ENCODE measurements around the gene AGBL3. TPM values are rescaled to one million over a fixed set of nuclear protein-coding genes. Genes with fewer than 3 reads are reported as not detected.

The AGBL3 gene
- total and polyA plus RNA-seq, 9 of the 15 experiments (the other 6 are each of a cell fraction or from before 2014, with no cell fraction given) = 0.54 to 2.9 (median 1.7) TPM

- no peaks in the 10 kb centered on the region for H3K9me3 ChIP-seq (replicated peaks; ENCODE audit: control insufficient read depth, insufficient read depth, low read depth, low read length)
- peaks cover 0 to 11% of the 10 kb centered on the region in 2 experiments; a peak in 3 of 5 replicates for H3K4me1 ChIP-seq (replicated peaks in 1 of 2; ENCODE audit: control insufficient read depth in 2 of 2, insufficient read depth in 2 of 2, low read length in 2 of 2)
- 11% methylated on average over 6 of the region's 6 CpGs for whole genome bisulfite sequencing (ENCODE audit: insufficient coverage, low coverage, missing lambda C conversion rate)
- H3K9me1 ChIP-seq (ENCODE audit: control insufficient read depth, insufficient read depth, low read length) = no peaks in the 10 kb centered on the region
- H3K36me3 ChIP-seq (ENCODE audit: control insufficient read depth, insufficient read depth, low read length) = no peaks in the 10 kb centered on the region
- DNase-seq (ENCODE audit: extremely low read depth in 1 of 4, low spot score in 3 of 4) (peak in 2 of 4 experiments; percentile 14 to 17), FAIRE-seq (no peak), ATAC-seq (peak; percentile 57)
- ChIA-PET CTCF (ENCODE audit: low intra/inter-chr PET ratio) (no interaction called here), POLR2A (interaction anchor here (0.7 to 2.1 kb wide), 10 partner anchors 11 to 133 kb away, joined by 3 to 11 read pairs (median 4); partner anchors contain the start of gene CYREN)
- no peaks in the 10 kb centered on the region for H3K27me3 ChIP-seq (ENCODE audit: control insufficient read depth in 2 of 2, insufficient read depth in 2 of 2, low read length in 2 of 2)
- no peaks in the 10 kb centered on the region for H4K20me1 ChIP-seq (replicated peaks; ENCODE audit: control insufficient read depth, insufficient read depth, low read length)
- H2AFZ ChIP-seq (ENCODE audit: low read depth, low read length) = peak overlapping the region; percentile 89
- peak overlapping the region; percentile 58; the same call in 2 of the 3 replicates for H3K27ac ChIP-seq (ENCODE audit: extremely low read depth, low read depth, low read length)
- intact Hi-C loops (cut with micrococcal nuclease) = no loop called here
- peak overlapping the region; percentile 86 for H3K4me2 ChIP-seq (ENCODE audit: insufficient read depth, low read length)
- in situ Hi-C loops (cut with MboI) = no loop called here
- peak overlapping the region in 1 of 2 experiments; percentile 36; a peak in 2 of 4 replicates for H3K9ac ChIP-seq (ENCODE audit: insufficient read depth in 1 of 2, low read depth in 2 of 2, low read length in 2 of 2)
- H3K79me2 ChIP-seq (ENCODE audit: control insufficient read depth, insufficient read depth, low read length) = no peaks in the 10 kb centered on the region
- TSS peak; percentile 62 for BruUV-seq (replicated peaks)
- H3K4me3 ChIP-seq = peak overlapping the region; percentile 4
- TF ChIP-seq BDP1 (IDR thresholded peaks at IDR 0.05; ENCODE audit: insufficient read depth, insufficient read length) (no peak), ETV5 (CRISPR knock-in tag; IDR thresholded peaks at IDR 0.05; ENCODE audit: low read depth) (peak; percentile 49; the same call in 1 of the 2 replicates), ZNF197 (CRISPR knock-in tag; IDR thresholded peaks at IDR 0.05; ENCODE audit: low read depth) (no peak), OTX1 (CRISPR knock-in tag; IDR thresholded peaks at IDR 0.05) (no peak), MYNN (IDR thresholded peaks at IDR 0.05) (peak; percentile 100), MYNN (CRISPR knock-in tag; IDR thresholded peaks at IDR 0.05) (peak; percentile 98), ARID4B (CRISPR knock-in tag; IDR thresholded peaks at IDR 0.05) (0 out of 2 replicates have a peak, but pooled peaks have one; percentile 4), E2F3 (CRISPR knock-in tag; IDR thresholded peaks at IDR 0.05) (no peak), BRCA1 (IDR thresholded peaks at IDR 0.05) (no peak), BRCA1 (CRISPR knock-in tag; IDR thresholded peaks at IDR 0.05) (no peak), ELK3 (CRISPR knock-in tag; IDR thresholded peaks at IDR 0.05) (peak; percentile 65; the same call in 1 of the 2 replicates)
Observed at GRCh38 chr7:135147341-135147898, 161.1 kb downstream of the AGBL3 start.
